HG02678 (cell line): Measurements from ENCODE around the gene SARS2.

ENCODE experiments used
- ATAC-seq: cut with Tn5 transposase; IDR thresholded peaks from one replicate; pipeline ENCODE4 v1.9.1; 2021; ENCODE audit warnings: mild to moderate bottlenecking, moderate library complexity; ENCODE audit not compliant: unreplicated experiment

Gene SARS2

DNA sequence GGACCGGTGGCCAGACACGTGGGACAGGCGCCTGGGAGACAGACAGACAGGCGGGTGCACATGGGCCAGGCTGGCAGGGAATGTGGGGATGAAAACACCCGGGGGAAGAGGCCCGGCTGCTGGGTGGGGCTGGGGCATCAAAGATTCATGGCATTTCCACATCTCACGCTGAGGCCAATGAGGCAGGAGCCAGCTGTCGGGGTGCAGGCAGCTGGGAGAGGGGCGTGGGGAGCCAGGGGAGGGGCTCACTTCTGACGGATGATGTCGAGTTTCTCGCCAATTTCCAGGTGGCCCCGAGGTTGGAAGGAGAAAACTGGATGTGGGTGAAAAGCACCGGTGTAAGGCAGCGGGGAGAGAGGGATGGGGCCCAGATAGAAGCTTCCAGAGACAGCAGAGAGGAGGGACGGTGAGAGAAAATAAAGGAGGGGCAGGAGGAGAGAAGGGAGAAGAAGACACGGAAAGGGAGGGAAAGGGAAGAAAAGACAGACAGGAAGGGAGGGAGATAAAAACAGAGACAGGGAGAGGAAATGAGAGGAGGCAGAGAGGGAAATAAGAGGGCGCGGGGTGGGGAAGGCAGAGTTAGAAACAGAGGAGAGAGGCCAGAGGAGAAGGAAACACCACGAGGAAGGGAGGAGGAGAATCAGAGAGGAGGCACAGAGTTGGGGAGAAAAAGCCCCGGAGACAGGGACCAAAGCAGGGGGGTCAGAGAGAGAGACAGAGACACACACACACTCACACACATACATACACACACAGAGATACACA lies 10.5 kb downstream of the SARS2 start:
- no peak for ATAC-seq

DNA sequence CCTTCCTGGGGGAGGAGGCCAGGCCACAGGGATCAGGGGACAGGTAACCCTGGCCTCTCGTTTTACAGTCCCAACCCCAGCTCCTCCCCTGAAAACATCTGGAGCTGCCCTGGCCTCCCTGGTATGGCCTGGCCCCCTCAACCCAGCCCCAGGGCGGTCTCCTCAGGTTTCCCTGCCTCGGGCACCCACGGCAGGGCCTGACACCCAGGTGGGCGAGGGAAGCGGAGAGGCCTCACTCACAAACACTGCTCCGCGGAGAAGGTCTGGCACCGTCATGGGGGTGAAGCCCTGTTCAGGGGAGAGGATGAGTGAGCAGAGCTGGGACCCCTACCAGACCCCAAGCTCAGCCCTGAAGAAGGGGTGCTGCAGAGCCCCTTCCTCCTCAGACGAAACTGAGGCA lies 12.0 kb downstream of the SARS2 start:
- no peak for ATAC-seq

DNA sequence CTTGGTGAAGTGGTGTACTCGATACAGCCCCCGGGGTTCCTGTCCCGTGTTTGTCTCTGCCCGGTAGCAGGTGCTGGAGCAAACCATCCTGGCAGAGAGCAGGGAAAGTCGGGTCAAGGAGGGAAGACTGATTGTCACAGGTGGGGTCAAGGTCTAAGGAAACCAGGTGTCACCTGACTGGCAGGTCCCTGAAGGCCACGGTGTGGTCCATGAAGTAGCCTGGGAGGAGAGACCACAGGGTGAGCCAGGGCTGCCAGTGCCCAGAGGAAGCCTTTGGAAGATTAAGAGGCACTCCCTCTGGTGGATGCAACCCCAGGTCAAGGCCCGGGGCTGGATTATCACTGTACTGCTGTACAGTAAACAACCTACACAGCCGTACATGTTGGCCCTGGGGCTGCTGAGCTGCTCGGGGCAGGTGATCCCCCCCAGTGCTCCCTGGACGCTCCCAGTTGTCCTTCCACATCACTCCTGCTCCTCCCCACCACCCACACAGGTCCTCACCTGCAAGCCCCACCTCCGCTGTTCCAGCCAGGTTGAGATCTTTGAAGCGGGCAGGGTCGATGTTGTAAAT lies 12.6 kb downstream of the SARS2 start:
- no peak for ATAC-seq

DNA sequence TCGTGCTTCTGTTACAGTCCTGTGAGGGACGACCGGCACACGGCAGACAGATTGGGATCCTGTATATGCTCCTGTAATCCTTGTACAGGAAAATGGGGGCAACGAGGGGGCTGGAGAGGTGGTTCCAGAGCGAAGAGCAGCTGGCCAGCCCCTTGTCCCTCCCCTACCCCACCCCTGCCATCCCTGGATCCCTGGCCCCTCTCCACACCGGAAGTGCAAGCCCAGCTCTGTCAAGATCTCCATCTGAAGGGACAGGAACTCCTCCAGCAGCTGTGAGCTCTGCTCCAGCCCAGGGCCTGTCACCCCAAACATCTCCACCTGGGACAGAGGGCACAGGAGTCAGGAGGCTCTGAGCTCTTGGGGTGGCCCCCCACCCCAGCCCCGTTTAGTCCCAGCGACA lies 13.0 kb downstream of the SARS2 start:
- no peak for ATAC-seq

DNA sequence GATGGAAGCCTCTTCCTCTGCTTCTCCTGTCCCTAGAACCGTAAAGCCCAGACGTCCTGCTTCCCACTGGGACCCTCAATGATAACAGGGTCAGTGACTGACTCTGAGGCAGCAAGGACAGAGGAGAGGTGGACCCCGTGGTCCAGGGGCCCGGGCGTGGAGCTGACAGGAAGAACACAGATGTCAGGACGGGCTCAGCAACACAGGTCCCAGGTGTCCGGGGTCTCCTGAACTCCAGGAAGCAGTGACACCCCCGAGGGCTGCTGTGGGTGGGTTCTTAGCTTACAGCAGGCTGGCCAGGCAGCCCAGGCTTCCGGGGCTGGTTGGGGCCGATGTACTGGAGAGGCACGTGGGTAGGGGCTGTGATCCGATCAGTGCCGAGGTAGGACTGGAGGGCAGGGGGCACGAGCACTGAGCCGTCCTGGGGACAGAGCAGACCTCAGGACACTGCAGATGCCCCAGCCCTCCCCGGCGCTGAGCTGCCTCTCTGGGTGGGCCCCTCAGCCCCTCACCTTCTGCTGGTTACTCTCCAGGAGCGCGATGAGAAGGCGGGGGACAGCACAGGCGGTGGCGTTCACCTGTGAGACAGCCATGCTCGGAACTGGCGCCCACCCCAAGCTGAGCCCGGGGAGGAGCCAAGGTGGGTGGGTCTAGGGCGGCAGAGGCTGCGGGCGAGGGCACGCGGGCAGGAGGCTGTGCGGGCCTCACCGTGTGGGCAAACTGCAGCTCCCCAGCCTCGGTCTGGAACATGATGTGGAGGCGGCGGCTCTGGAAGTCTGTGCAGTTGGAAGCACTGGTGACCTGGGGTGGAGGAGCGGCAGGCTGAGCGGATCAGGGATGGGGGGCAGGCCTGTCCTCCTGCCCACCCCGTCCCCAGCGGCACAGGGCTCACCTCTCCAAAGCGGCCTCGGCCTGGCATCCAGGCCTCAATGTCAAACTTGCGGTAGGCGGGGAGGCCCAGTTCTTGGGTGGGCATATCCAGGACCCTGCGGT lies 14.9 kb downstream of the SARS2 start:
- no peak for ATAC-seq

DNA sequence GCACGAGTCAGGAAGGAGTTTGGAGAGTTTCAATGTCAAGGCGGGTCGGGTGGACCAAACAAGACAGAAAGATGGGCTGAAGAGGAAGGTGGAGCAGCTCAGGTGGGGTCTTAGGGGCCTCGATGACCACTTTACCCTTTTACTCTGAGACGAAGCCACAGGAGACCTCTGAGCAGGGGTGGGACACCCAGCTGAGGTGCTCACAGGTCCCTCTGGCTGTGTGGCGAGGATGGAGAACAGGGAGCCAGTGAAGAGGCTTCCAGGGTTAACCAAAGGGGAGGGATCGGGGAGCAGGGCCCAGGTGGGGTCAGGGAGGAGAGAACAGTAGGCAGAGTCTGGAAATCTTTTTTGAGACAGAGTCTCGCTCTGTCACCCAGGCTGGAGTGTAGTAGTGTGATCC lies 16.6 kb downstream of the SARS2 start:
- no peak for ATAC-seq

DNA sequence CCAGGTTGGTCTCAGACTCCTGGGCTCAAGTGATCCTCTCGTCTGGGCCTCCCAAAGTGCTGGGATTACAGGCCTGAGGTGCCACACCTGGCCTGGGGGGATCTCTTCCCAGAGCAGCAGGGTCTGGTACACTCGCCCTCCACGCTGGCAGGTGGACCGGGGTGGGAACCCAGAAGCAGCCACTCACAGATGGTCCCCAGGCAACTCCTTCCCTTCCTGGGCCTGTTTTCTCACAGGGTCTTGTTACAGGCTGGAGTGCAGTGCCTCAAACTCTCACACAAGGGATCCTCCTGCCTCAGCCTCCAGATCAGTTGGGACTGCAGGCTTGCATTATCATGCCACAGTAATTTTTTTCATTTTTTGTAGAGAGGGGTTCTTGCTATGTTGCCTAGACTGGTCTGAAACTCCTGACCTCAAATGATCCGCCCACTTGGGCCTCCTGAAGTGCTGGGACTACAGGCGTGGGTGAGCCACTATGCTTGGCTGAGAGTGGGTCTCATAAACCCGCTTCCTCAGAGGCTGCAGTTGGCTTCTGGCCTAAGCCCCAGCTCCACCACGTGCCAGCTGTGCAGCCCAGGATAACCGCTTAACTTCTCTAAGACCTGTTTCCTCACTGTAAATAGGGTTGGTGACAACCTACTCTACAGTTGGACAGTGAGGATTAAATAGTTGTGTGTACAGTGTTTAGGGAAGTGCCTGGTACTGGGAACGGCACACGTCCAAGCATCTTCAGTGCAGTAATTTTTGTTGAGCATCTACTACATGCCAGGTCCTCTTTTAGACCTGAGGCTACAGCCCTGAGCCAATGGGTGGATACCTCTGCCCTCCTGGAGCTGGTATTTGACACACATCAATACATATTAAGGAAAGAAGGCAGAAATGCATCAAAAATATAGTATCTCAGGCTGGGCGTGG lies 17.7 kb downstream of the SARS2 start:
- no peak for ATAC-seq

DNA sequence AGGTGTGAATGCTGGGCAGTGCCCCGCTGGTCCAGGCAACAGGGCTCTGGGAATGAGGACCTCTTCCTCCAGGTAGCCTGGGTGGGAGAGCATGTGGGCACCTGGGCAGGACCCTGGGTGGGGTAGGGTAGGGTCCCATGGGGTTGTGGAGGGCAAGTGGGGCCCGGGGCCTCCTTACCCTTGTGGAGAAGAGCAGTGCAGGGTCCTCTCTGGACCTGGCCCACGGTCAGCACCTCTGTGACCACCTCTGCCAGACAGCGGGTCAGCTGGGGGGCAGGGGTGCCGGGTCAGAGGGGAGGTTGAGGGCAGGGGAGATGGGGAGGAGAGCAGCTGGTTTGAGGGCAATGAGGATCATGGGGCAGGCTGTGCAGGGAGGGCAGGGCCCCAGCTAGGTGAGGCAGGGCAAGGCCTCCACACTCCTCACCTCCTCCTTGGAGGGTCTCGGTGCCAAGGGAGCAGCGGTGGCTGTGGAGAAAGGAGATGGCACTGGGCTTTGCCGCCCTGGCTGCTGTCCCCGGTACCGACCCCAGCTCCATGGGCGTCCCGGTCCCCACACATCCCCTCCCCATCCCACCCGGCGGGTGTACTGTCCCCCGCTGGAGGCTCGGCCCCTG lies 19.1 kb downstream of the SARS2 start:
- ATAC-seq: no peak

DNA sequence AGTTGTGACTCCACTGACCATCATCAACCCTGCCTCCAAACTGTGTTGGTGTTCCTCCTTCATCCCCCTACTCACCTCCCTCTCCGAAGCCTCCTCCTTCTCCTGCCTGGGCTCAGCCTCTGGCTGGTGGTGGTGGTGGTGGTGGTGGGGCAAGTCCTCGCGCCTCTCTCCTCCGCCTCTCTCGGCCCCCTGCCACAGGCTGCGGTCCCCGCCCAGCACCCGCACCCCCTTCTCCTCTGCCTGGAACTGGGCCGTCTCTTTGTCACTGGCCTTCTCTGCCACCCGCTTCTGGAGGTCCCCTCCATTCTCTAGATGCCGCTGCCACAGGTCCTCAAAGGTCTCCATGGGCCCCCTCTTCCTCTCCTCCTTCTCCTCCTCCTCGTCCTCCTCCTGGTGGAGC lies 20.1 kb downstream of the SARS2 start:
- no peak for ATAC-seq

DNA sequence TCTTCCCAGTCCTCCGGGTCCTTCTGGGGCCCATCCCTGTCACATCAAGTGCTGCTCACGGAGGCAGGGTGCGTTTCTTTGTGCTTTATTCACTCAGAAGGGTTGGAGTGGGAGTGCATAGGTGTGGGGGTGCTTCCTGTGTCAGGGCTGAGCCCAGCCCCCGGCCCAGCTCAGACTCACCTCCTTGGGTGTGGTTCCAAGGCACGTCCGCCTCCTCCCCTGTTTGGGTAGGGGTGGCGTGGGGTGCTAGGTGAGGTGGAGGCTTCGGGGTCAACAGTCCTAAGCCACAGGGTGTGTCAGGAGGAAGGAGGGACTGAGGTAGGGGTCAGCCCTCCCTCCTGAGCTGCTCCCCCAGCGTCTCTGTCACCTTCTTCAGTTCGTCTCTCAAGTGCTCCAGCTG lies 21.7 kb downstream of the SARS2 start:
- no peak for ATAC-seq

DNA sequence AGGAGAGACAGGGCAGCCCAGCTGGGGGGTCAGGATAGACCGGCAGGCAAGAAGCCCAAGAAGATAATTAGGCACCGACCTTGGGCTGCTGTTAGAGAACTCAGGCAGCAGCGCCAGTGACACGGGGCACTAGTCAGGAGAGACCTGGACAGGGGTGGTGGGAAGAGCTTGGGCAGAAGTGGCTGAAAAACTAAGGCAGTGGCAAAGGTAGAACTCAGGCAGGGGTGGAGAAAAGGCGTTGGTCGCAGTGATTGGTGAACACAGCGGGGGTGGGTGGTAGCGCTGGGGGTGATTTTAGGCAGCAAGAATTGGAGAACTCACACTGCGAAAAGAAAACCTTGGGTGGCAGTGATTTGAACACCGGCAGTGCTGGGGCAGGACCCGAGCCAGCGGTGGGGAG lies 22.9 kb downstream of the SARS2 start:
- no peak for ATAC-seq

DNA sequence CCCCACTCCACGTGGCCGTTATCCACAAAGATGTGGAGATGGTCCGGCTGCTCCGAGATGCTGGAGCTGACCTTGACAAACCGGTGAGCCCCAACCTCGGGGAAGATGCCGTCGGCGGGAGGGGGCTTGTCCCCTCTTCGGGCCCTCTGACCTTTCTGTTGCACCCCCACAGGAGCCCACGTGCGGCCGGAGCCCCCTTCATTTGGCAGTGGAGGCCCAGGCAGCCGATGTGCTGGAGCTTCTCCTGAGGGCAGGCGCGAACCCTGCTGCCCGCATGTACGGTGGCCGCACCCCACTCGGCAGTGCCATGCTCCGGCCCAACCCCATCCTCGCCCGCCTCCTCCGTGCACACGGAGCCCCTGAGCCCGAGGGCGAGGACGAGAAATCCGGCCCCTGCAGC lies 23.3 kb downstream of the SARS2 start:
- ATAC-seq: no peak

DNA sequence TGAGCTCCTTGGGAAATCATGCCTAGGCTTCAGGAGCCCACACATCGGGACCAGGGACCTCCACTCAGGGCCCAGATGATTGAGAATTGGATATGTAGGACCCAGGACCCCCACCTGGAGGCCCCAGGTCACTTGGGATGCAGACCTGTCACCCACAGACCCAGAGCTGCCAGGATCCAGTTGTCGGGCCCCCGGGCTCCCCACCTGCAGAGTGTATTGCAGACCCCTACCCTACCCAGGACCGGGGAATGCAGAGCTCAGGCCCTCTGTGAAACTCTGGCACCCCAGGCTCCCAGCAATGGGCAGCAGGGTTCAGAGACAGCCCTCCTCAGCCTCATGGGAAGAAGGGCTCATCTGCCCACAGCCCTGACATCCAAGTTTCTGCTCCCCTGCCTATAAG lies 24.9 kb downstream of the SARS2 start:
- no peak for ATAC-seq

DNA sequence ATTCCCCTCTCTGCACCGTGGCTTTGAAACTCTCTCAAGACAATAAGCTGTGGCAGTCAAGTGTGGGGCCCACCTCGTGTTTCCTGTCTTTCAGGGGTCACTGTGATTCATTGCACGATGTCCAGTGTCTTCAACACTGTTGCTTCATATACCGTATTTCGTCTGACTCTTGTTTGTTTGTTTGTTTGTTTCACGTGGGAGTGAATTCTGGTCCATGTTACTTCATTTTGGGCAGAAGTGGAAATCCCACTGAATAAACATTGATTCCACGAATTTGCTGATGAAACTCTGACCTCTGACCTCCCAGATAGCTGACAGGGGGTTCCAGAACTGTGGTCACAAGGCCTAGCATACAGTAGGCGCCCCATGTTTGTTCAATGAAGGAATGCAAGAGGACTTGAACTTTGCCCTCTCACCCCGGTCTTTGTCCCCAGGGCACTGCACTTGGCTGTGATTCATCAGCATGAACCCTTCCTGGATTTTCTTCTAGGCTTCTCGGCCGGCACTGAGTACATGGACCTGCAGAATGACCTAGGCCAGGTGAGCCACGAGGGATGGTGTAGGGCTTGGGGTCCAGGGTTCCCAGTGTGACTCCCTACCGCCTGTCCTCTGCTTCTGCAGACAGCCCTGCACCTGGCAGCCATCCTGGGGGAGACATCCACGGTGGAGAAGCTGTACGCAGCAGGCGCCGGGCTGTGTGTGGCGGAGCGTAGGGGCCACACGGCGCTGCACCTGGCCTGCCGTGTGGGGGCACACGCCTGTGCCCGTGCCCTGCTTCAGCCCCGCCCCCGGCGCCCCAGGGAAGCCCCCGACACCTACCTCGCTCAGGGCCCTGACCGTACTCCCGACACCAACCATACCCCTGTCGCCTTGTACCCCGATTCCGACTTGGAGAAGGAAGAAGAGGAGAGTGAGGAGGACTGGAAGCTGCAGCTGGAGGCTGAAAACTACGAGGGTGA lies 25.7 kb downstream of the SARS2 start:
- ATAC-seq: no peak

DNA sequence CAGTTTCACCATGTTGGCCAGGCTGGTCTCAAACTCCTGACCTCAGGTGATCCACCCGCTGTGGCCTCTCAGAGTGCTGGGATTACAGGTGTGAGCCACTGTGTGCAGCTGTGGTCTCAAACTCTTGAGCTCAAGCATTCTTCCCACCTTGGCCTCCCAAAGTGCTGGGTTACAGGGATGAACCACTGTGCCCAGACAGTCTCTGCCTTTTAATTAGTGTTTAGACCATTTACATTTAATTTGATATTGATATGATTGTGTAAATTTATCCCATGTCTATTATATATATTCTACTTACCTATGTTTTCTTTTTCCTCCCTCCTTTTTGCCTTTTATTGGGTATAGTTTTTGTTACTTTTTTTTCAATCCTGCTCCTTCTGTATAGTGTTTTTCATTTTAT lies 28.9 kb downstream of the SARS2 start:
- no peak for ATAC-seq

DNA sequence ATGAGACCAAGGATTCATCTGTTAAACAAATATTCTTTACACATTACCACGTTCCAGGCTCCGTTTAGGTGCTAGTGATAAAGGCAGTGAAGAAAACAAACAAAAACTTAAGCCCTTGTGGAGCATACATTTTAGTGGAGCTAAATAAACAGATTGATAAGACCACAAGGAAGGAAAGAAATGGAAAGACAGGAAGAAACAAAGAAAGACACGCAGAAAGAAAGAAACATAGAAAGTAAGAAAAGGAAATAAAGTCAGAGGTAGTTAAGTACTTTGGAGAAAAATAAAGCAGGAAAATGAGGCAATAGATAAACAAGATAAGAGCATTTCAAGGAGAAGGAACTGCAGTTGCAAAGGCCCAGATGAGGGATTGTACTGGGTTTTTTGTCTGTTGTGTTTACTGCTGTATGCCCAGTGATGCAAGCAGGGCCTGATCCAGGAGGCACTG lies 29.8 kb downstream of the SARS2 start:
- ATAC-seq: no peak

DNA sequence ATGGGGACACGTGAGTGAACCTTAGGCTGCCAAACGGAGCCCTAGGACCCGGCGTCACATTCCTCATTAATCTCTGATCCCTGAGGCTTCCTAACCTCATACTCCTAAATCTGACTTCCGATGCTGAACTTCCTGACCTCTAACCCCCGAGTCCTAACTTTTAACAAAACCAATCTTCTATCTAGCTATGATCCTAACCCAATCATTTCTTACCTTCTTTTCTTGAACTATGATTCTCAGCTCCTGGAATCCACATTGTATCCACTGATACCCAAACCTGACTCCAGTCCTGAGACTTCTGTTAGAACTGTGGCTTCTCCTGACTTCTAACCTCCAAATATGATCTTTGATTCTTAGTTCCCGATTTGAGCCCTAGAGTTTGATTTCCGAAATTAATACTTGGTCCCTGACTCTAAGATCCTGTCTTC lies 30.3 kb downstream of the SARS2 start:
- no peak for ATAC-seq

DNA sequence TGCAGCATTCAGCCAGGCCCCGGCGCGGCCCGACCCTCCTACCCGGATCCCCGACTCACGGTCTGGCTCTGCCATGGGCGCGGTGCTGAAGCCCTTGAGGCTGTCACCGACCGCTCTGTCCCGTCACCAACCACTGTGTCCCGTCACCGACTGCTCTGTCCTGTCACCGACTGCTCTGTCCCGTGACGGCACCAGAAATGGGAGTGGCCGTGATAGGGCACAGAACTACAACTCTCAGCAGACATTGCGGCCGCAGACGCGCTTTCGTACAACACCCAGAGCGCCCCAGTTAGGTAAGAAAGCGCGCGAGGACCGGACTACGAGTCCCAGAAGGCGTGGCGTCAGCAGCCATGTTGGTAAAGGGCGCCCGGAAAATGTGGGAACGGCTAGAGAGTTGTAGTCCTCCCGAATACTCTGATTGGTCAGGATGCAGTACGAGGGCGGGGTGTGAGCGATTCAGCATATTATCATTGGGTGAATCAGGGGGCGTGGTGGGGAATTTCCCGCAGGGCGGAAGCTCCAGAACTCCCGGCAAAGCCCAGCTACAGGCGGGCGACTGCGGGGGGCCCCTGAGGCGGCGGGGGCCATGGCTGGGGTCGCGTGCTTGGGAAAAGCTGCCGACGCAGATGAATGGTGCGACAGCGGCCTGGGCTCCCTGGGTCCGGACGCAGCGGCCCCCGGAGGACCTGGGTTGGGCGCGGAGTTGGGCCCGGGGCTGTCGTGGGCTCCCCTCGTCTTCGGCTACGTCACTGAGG lies 30.9 kb downstream of the SARS2 start, which contains the start of the genes NFKBIB and SIRT2:
TSS of gene NFKBIB (plus strand) at position 523 of the 755 bp plus-strand sequence. CDS start at position 587, 64 bp downstream.
TSS of gene SIRT2 (minus strand) at position 172 of the 755 bp plus-strand sequence. CDS start at position 75, 97 bp downstream.
- peak; percentile 90 for ATAC-seq
